Stimulated activated CD8-positive, alpha-beta memory T cell treated with anti-CD3 and anti-CD28 coated beads, Interleukin-7, amount 100 ng/mL, for 4 hours (primary cell): ENCODE measurements around the gene ERBB3.
"Not testable (repeated sequence)": the region's sequence is repeated elsewhere in the genome, so short reads cannot be mapped to it uniquely, and the experiment has no call there.

Experiments
- DNase-seq, 2 donors: peaks; one replicate each; pipeline ENCODE4 v3.0.0-alpha.2; 2020; ENCODE audit warnings: low read depth in 2 of 2

Gene ERBB3

DNA sequence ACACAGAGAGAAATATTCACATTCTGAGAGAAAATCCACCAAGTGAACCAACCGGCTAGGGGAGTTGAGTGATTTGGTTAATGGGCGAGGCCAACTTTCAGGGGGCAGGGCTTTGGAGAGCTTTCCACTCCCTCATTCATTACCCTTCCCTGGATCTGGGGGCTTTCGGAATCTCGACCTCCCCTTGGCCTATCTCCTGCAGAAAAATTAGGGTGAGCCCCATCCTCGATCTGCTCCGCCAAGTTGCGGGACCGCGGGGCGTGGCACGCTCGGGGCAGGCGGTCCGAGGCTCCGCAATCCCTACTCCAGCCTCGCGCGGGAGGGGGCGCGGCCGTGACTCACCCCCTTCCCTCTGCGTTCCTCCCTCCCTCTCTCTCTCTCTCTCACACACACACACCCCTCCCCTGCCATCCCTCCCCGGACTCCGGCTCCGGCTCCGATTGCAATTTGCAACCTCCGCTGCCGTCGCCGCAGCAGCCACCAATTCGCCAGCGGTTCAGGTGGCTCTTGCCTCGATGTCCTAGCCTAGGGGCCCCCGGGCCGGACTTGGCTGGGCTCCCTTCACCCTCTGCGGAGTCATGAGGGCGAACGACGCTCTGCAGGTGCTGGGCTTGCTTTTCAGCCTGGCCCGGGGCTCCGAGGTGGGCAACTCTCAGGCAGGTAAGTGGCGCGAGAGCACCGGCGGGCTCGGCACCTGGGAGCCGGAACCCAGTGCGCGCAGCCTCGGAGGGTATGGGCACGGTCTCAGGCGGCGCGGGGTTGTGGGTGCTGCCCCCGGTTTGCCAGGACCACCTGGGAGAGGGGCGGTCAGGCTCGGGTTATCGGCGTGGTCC is at the start of gene ERBB3:
ERBB3 (plus strand) TSS at position 443 of the 833 bp plus-strand sequence; CDS start at position 579, 136 bp downstream.
- peak; percentile 46 to 73 for DNase-seq

DNA sequence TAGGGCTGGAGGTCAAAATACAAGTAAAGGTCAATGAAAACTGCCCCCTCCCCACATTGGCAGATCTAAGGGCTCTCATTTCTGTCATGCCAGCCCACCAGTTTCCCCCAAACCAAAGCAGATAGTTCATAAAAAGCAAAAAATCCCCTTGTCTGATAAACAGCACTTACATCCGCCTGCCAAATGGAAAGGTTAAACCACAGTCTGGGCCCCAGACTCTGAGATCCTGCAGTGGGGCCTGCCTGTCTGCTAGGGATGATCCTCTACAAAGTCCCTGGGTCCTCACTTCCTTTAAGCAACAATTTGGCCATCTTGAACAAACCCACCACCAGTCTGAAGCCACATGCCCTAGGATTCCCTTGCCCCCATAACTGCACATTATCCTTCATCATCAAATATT is 48.0 kb upstream of the ERBB3 start:
- DNase-seq, result no peak

DNA sequence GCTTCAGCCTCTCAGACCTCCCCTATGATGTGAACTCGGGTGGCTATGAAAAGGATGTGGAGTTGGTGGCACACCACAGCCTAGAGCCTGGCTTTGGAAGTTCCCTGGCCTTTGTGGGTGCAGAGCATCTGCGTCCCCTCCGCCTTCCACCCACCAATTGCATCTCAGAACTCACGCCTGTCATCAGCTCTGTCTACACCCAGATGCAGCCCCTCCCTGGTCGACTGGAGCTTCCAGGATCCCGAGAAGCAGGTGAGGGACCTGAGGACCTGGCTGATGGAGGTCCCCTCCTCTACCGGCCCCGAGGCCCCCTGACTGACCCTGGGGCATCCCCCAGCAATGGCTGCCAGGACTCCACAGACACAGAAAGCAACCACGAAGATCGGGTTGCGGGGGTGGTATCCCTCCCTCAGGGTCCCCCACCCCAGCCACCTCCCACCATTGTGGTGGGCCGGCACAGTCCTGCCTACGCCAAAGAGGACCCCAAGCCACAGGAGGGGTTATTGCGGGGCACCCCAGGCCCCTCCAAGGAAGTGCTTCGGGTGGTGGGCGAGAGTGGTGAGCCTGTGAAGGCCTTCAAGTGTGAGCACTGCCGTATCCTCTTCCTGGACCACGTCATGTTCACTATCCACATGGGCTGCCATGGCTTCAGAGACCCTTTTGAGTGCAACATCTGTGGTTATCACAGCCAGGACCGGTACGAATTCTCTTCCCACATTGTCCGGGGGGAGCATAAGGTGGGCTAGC is 45.2 kb upstream of the ERBB3 start:
- DNase-seq, result peak in 1 of 2 donors; percentile 7

DNA sequence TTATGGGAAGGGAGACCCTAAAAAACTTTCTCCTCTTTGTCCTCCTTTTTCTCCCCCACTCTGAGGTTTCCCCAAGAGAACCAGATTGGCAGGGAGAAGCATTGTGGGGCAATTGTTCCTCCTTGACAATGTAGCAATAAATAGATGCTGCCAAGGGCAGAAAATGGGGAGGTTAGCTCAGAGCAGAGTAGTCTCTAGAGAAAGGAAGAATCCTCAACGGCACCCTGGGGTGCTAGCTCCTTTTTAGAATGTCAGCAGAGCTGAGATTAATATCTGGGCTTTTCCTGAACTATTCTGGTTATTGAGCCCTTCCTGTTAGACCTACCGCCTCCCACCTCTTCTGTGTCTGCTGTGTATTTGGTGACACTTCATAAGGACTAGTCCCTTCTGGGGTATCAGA is 42.8 kb upstream of the ERBB3 start:
- DNase-seq, result no peak

DNA sequence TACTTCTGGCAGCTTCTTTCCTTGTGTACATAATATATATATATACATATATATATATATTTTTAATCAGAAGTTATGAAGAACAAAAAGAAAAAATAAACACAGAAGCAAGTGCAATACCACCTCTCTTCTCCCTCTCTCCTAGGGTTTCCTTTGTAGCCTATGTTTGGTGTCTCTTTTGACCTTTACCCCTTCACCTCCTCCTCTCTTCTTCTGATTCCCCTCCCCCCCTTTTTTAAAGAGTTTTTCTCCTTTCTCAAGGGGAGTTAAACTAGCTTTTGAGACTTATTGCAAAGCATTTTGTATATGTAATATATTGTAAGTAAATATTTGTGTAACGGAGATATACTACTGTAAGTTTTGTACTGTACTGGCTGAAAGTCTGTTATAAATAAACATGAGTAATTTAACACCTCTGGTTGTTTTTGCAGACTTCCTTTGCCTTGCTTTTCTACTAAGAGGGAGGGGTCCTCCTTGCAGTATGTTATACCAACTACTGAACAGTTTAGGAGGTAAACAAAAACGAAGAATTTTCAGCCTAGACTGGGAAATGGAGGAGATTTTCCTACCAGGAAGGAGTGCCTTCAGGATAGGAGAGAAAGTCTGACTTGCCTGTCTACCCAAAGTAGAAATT is 41.8 kb upstream of the ERBB3 start:
- no peak for DNase-seq

DNA sequence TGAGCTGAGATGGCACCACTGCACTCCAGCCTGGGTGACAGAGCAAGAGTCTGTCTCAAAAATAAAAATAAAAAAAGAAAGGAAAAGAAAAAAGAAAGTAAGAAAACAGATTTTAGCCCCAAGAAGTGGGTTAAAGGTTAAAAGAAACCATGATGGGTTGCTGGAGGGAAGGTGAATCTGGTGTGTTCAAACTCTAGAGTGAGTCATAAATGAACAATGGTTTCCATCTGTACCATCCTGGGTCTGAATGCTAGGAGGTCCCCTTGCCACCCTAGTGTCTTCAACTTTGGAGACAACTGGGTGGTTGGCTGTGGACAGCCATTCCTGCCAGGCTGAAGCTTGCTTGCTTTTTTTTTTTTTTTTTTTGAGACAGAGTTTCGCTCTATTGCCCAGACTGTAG is 39.8 kb upstream of the ERBB3 start:
- no peak for DNase-seq

DNA sequence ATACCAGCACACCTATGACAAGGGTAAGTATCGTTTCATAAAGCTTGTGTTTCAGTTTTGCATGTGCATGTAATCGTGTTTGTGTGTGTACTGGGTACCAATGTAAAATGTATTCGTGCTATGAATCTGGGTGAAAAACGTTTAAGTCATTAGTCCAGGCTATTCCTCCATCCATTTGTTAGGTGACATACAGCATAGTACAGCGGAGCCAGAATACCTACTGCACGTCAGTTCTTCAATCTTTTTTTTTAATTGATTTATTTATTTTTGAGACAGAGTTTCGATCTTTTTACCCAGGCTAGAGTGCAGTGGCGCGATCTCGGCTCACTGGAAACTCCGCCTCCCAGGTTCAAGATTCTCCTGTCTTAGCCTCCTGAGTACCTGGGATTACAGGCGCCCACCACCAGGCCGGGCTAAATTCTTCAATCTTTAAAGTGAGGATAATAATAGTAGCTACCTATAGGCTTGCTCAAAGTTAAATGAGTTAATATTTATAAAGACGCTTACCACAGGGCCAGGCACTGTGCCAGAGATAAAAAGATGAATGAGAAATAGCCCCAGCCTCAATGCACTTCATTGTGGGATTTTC is 38.9 kb upstream of the ERBB3 start:
- no peak for DNase-seq

DNA sequence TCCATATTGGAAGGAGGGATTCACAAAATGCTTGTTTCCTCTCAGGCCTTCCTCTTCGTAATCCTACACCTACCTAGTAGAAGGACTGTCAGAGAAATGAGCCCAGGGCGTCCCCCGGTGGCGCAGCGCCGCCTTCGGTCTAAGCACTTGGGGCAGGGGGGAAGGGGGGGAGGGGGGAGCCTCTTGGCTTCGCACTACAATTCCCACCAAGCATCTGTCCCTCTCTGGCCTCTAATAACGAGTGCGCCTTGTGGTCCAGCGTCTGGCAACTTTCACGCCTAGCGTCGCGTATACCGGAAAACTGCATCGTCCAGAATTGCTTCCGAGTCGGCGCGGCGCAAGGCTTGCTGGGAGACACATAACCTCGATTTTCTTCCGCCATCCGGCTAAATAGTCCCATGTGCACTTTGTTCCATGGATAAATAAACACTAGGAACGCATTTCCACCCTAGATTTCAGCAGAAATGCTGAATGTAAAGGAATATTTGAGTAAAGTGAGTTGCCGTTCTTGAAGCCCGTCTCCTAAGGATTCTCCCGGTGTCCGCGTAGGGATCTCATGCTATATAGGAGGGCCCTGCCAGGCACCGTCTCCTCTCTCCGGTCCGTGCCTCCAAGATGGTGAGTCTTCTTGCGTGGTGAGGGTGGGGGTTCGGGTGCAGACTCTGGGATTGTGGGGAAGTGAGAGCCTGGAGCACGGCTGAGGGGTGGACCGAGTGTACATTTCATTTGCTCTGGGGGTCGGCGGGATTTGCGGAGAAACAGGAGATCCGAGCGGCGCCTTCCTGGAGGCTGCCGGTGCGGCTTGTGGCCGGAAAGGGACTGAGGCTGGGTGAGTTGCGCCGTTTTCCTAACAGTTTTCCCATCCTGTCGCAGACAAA is 38.2 kb upstream of the ERBB3 start, which contains the start of gene RPS26:
RPS26 (plus strand) TSS at position 367 of the 878 bp plus-strand sequence; CDS start at position 616, 249 bp downstream.
- peak; percentile 86 to 90 for DNase-seq

DNA sequence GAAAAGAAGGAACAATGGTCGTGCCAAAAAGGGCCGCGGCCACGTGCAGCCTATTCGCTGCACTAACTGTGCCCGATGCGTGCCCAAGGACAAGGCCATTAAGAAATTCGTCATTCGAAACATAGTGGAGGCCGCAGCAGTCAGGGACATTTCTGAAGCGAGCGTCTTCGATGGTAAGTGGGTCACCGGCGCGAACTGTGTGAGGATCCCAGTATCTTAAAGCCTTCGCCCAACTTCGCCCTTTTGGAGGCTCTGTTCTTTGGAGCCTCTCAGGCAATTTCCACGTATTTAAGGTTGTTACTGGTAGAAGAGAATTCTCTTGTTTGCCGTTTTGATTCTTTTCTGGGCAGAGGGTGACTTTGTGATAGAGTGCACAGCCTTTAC is 37.5 kb upstream of the ERBB3 start:
- not testable (repeated sequence) for DNase-seq

DNA sequence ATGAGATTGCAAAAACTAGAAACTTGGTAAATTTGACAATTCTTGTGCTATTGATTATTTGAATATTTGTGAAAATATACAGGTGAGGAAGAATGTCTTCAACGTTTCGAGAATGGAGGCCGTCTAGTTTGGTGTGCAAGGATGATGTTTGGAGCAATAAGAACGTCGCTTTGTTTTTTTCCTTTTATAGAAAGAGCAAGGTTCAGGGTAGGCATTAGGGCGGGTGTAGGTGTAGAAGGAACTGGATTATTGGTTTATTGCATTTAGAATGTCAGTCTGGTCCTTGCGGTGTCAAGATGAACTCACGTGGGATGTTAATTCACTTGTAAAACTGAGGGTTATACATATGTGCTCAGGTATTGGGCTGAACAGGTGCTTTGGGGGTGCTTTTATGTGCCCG is 37.1 kb upstream of the ERBB3 start:
- DNase-seq, result no peak

DNA sequence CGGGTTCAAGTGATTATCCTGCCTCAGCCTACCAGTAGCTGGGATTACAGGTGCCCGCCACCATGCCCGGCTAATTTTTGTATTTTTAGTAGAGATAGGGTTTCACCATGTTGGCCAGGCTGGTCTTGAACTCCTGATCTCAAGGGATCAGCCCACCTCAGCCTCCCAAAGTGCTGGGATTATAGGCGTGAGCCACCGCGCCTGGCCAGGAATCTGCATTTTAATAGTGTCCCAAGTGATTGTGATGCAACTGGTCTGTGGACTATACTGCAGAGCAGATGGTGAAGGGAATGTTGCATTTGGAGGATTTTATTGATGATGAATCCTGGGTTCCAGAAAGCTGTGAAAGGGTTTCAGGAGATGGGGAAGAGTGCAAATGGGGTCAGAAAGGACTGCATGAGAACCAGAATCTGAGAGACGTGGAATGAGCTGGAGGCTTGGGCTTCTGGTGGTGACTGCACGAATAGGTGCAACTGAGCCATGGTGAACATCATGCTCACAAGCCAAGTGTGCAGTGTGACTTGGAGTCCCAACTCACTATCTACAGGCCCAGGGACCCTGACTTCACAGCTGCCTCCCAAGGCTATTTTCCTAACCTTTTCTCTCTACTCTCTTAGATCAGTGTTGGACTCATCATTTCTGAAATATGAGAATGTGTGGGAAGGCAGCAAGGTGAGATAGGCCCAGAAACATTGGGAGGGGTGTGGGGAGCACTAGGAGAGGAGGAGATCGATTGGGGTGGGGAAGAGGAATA is 33.8 kb upstream of the ERBB3 start:
- DNase-seq, result no peak

DNA sequence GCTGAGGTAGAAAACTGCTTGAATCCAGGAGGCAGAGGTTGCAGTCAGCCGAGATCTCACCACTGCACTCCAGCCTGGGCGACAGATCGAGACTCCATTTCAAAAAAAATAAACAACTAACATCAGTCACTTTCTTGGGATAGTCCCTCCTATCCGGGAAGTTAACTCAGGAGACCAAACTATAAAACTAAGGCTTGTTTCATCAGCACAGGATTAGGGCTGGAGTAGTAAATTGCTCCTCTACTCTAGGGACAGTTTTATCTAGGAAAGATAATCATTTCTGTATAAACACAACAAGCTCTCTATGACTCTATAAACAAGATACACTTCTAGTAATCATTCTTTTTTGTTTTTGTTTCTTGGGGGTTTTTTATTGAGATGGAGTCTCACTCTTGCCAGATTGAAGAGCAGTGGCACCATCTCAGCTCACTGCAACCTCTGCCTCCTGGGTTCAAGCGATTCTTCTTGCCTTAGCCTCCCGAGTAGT is 26.5 kb upstream of the ERBB3 start:
- DNase-seq, result no peak

DNA sequence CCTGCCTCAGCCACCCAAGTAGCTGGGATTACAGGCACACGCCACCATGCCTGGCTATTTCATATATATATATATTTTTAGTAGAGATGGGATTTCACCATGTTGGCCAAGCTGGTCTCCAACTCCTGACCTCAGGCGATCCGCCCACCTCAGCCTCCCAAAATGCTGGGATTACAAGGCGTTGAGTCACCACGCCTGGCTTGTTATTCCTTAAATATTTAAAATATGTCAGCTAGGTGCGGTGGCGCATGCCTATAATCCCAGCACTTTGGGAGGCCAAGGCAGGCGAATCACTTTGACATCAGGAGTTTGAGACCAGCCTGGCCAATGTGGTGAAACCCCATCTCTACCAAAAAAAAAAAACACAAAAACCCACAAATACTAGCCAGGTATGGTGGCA is 20.0 kb upstream of the ERBB3 start:
- not testable (repeated sequence) for DNase-seq

DNA sequence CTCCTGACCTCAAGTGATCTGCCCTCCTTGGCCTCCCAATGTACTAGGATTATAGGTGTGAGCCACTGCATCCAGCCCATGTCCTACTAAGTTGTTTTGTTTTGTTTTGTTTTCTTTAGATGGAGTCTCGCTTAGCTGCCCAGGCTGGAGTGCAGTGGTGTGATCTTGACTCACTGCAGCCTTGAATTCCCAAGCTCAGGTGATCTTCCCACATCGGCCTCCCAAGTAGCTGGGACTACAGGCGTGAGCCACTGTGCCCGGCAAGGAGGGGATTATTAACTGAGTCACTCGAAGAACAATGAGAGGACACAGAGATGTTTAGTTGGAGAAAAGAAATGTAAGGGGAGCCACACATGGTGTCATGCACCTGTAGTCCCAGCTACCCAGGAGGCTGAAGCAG is 18.0 kb upstream of the ERBB3 start:
- DNase-seq, result no peak

DNA sequence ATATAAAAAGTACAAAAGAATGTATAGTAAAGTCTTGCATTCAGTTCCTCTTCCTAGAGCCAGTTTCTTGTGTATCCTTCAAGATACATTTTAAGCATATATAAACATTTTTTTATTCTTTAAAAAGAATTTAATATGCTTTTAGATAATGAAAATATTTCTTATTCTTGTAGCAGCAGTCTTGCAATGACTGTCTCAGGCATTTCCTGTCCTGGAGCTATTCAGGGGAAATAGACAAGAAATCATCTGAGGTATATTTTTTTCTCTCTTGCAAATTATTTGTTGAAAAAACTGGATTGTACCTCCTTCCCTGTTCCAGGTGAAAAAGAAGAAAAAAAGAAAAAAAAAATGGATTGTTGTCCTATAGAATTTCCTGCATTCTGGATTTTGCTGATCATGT is 17.0 kb upstream of the ERBB3 start:
- DNase-seq, result no peak

DNA sequence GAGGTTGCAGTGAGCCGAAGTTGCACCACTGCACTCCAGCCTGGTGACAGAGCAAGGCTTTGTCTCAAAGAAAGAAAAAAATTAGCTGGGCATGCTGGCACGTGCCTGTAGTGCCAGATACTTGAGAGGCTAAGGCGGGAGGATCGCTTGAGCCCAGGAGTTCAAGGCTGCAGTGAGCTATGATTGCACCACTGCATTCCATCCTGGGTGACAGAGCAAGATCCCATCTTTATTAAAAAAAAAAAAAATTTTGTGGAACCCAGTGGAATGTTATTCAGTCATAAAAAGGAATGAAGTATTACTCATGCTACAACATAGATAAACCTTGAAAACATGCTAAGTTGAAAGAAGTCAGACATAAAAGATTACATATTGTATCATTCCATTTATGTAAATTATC is 8.3 kb upstream of the ERBB3 start:
- no peak for DNase-seq

DNA sequence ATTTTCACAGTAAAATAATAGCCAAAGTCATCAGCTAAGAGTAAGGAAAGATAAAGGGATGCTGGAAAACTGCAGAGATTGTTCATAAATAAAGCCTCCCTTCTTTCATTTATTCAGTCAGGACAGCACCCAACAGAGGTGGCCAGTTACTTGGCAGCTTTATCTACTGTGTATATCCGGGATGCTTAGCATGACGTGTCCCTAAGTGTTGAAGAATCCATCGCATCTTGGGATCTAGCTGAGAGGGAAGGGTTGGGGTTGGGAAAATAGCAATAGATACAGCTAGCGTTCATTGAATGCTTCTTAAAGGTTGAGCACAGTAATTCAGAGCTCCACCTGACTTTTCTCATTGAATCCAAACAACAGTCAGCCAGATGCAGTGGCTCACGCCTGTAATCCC is 5.6 kb upstream of the ERBB3 start:
- no peak for DNase-seq

DNA sequence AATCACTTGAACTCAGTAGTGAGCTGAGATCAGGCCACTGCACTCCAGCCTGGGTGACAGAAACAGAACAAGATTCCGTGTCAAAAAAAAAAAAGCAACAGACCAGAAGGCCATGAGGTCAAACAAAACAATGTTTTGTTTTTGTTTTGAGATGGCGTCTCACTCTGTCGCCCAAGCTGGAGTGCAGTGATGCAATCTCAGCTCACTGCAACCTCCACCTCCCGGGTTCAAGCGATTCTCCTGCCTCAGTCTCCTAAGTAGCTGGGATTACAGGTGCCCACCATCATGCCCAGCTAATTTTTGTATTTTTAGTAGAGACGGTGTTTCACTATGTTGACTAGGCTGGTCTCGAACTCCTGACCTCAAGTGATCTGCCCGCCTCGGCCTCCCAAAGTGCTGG is 2.0 kb upstream of the ERBB3 start:
- DNase-seq, result not testable (repeated sequence)

DNA sequence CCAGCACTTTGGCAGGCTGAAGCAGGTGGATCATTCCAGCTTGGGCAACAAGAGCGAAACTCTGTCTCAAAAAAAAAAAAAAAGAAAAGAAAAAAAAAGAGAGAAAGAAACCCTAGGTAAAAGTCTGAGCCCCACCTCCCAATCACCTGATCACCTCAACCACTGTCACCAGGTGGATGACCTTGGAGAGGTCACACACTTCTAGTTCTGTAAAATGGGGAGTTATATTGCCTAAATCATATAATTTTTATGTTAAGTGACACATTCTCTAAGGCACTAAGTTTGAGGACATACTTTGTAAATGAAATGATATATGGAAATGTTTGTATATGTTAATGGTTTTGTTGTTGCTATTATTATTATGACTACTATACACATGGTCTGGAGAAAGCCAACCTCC is 1.5 kb upstream of the ERBB3 start:
- DNase-seq, result no peak
